Fibroblast of villous mesenchyme (primary cell): Measurements from ENCODE around the gene USP15. TPM values are rescaled to one million over a fixed set of nuclear protein-coding genes. Genes with fewer than 3 reads are reported as not detected.

Experiments
- DNase-seq: peaks from one replicate; pipeline ENCODE4 v3.0.0-alpha.2; 2010; ENCODE audit warnings: low read depth
- H3K4me3 ChIP-seq: 2 replicates; pipeline ENCODE4 v1.5.1; 2011; ENCODE audit warnings: low read depth, mild to moderate bottlenecking, low read length
- CTCF ChIP-seq: IDR thresholded peaks from 2 replicates; pipeline ENCODE4 v1.5.1; 2012; ENCODE audit warnings: low read depth, mild to moderate bottlenecking, low read length; ENCODE audit not compliant: insufficient read depth
- total RNA-seq: library from RNA; depleted of rRNA; stranded (reverse); fragments of >200 nt; gene quantifications from 2 replicates; pipeline ENCODE4 v1.2.3, GENCODE V29; 2012

USP15 gene
- total RNA-seq, 1 donor: 66.1 TPM

- no peak for DNase-seq
- no peak overlapping the region for H3K4me3 ChIP-seq
- no peak for TF ChIP-seq CTCF
These were observed 110.0 kb downstream of the USP15 start for GRCh38 chr12:62370189-62370588.

- TF ChIP-seq CTCF: no peak
- DNase-seq: peak; percentile 14
These were observed 111.5 kb downstream of the USP15 start for GRCh38 chr12:62371661-62372060.

GRCh38 chr12:62372134-62372533, 111.9 kb downstream of the USP15 start:
- TF ChIP-seq CTCF: no peak
- H3K4me3 ChIP-seq: no peak overlapping the region
- DNase-seq: no peak

More at GRCh38 chr12:62371661-62372060, 111.5 kb downstream of the USP15 start:
- no peak overlapping the region for H3K4me3 ChIP-seq

- no peak overlapping the region for H3K4me3 ChIP-seq
- TF ChIP-seq CTCF: no peak
- DNase-seq: no peak
These were observed 112.6 kb downstream of the USP15 start for GRCh38 chr12:62372825-62373224.

GRCh38 chr12:62375603-62376002, 115.4 kb downstream of the USP15 start:
- no peak for TF ChIP-seq CTCF
- DNase-seq: no peak
- H3K4me3 ChIP-seq: no peak overlapping the region

- TF ChIP-seq CTCF: no peak
- peak; percentile 17 for DNase-seq
- no peak overlapping the region for H3K4me3 ChIP-seq
These were observed 119.0 kb downstream of the USP15 start for GRCh38 chr12:62379026-62379722.

- TF ChIP-seq CTCF: no peak
- no peak for DNase-seq
- H3K4me3 ChIP-seq: no peak overlapping the region
These were observed 119.5 kb downstream of the USP15 start for GRCh38 chr12:62379723-62380045.
